Mammary epithelial cell (primary cell): ENCODE data around the gene C7.

Experiments used
- CTCF ChIP-seq, 2 donors: IDR thresholded peaks in 1 of 2; conservative IDR thresholded peaks in 1 of 2; 2 replicates each; pipeline ENCODE4 v1.5.1; 2011 to 2012; ENCODE audit warnings: inconsistent platforms in 2 of 2, low read length in 2 of 2, mild to moderate bottlenecking in 2 of 2, control low read depth in 1 of 2, low read depth in 1 of 2; ENCODE audit not compliant: insufficient read depth in 1 of 2; ENCODE audit errors: extremely low read depth in 1 of 2
- EZH2 ChIP-seq: IDR thresholded peaks from 2 replicates; pipeline ENCODE4 v1.6.1; 2012; ENCODE audit warnings: low read length, inconsistent platforms, borderline replicate concordance

- no peak for TF ChIP-seq CTCF (conservative IDR thresholded peaks at IDR 0.05 in 1 of 2, IDR thresholded peaks at IDR 0.05 in 1 of 2; ENCODE audit: extremely low read depth in 1 of 2, insufficient read depth in 1 of 2, low read depth in 1 of 2, low read length in 2 of 2)
- no peak for TF ChIP-seq EZH2
Observed at GRCh38 chr5:40875958-40876357, 33.3 kb upstream of the C7 start.
